Measurements from ENCODE around the gene SAFB2. TPM values are rescaled to one million over a fixed set of nuclear protein-coding genes. Genes with fewer than 3 reads are reported as not detected.

The SAFB2 gene
- total and polyA plus RNA-seq, 2 of the 13 experiments (the other 11 are each of a cell fraction or from before 2014, with no cell fraction given) = 11.2 to 31.5 TPM

DNA sequence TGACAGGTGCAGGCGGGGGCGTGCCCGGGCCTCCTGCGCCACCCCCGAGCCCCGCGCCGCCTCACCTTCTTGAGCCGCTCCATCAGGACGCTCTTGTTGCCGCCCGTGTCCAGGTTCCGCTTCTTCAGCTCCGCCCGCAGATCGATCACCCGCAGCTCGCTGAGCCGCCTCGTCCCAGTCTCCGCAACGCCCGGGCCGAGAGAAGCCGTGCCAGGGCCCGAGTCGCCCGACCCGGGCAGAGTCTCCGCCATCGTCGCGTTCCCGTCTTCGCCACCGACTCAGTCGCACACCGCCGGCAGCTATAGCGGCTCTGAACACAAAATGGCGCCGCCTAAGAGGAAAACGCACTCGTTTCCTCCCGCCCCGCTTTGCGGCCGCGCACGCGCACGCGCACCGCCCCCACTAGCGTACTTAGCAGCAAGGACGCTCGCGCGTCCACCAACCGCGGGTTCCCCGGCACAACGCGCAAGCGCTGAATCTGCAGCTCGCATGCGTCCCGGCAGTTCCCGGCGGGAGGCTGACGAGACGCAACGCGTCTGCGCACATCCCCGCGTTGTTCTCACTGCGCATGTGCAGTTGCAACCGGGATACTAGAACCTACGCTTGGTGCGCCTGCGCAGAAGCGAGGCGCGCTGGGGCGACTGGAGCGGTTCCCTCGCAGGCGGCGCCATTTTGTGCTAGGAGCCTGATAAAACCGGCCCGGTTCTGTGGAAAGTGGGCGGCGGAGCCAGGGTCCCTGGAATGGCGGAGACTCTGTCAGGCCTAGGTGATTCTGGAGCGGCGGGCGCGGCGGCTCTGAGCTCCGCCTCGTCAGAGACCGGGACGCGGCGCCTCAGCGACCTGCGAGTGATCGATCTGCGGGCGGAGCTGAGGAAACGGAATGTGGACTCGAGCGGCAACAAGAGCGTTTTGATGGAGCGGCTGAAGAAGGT lies at the start of gene SAFB2, which contains the start of gene SAFB (continued):
- TF ChIP-seq, protein P1, sequence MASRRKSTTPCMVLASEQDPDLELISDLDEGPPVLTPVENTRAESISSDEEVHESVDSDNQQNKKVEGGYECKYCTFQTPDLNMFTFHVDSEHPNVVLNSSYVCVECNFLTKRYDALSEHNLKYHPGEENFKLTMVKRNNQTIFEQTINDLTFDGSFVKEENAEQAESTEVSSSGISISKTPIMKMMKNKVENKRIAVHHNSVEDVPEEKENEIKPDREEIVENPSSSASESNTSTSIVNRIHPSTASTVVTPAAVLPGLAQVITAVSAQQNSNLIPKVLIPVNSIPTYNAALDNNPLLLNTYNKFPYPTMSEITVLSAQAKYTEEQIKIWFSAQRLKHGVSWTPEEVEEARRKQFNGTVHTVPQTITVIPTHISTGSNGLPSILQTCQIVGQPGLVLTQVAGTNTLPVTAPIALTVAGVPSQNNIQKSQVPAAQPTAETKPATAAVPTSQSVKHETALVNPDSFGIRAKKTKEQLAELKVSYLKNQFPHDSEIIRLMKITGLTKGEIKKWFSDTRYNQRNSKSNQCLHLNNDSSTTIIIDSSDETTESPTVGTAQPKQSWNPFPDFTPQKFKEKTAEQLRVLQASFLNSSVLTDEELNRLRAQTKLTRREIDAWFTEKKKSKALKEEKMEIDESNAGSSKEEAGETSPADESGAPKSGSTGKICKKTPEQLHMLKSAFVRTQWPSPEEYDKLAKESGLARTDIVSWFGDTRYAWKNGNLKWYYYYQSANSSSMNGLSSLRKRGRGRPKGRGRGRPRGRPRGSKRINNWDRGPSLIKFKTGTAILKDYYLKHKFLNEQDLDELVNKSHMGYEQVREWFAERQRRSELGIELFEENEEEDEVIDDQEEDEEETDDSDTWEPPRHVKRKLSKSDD (CRISPR knock-in tag; IDR thresholded peaks at IDR 0.05; ENCODE audit: low read depth) = no peak; the same call in 1 of the 2 replicates
- no peak for TF ChIP-seq RBM22 (optimal IDR thresholded peaks at IDR 0.05; ENCODE audit: low read length)
- TF ChIP-seq, protein P2, sequence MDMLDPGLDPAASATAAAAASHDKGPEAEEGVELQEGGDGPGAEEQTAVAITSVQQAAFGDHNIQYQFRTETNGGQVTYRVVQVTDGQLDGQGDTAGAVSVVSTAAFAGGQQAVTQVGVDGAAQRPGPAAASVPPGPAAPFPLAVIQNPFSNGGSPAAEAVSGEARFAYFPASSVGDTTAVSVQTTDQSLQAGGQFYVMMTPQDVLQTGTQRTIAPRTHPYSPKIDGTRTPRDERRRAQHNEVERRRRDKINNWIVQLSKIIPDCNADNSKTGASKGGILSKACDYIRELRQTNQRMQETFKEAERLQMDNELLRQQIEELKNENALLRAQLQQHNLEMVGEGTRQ (IDR thresholded peaks at IDR 0.05; ENCODE audit: low read depth, low read length) = no peak
- TF ChIP-seq, protein P2 (CRISPR knock-in tag; IDR thresholded peaks at IDR 0.05; ENCODE audit: borderline replicate concordance) = no peak; the same call in 1 of the 2 replicates
- peak; percentile 11; the same call in 1 of the 2 replicates for TF ChIP-seq POGZ (CRISPR knock-in tag; IDR thresholded peaks at IDR 0.05)
- peak; percentile 87; the same call in 1 of the 2 replicates for TF ChIP-seq ZNF879 (CRISPR knock-in tag; IDR thresholded peaks at IDR 0.05)
- peak; percentile 58; the same call in 1 of the 2 replicates for TF ChIP-seq HDAC2 (CRISPR knock-in tag; IDR thresholded peaks at IDR 0.05)
- TF ChIP-seq, protein P3, sequence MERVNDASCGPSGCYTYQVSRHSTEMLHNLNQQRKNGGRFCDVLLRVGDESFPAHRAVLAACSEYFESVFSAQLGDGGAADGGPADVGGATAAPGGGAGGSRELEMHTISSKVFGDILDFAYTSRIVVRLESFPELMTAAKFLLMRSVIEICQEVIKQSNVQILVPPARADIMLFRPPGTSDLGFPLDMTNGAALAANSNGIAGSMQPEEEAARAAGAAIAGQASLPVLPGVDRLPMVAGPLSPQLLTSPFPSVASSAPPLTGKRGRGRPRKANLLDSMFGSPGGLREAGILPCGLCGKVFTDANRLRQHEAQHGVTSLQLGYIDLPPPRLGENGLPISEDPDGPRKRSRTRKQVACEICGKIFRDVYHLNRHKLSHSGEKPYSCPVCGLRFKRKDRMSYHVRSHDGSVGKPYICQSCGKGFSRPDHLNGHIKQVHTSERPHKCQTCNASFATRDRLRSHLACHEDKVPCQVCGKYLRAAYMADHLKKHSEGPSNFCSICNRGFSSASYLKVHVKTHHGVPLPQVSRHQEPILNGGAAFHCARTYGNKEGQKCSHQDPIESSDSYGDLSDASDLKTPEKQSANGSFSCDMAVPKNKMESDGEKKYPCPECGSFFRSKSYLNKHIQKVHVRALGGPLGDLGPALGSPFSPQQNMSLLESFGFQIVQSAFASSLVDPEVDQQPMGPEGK (CRISPR knock-in tag; IDR thresholded peaks at IDR 0.05) = peak; percentile 26; the same call in 1 of the 2 replicates
- no peak for TF ChIP-seq U2AF1 (optimal IDR thresholded peaks at IDR 0.05; ENCODE audit: low read depth, low read length)
- TF ChIP-seq, protein P4, sequence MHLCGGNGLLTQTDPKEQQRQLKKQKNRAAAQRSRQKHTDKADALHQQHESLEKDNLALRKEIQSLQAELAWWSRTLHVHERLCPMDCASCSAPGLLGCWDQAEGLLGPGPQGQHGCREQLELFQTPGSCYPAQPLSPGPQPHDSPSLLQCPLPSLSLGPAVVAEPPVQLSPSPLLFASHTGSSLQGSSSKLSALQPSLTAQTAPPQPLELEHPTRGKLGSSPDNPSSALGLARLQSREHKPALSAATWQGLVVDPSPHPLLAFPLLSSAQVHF (CRISPR knock-in tag; IDR thresholded peaks at IDR 0.05) = no peak
- TF ChIP-seq, protein P5, sequence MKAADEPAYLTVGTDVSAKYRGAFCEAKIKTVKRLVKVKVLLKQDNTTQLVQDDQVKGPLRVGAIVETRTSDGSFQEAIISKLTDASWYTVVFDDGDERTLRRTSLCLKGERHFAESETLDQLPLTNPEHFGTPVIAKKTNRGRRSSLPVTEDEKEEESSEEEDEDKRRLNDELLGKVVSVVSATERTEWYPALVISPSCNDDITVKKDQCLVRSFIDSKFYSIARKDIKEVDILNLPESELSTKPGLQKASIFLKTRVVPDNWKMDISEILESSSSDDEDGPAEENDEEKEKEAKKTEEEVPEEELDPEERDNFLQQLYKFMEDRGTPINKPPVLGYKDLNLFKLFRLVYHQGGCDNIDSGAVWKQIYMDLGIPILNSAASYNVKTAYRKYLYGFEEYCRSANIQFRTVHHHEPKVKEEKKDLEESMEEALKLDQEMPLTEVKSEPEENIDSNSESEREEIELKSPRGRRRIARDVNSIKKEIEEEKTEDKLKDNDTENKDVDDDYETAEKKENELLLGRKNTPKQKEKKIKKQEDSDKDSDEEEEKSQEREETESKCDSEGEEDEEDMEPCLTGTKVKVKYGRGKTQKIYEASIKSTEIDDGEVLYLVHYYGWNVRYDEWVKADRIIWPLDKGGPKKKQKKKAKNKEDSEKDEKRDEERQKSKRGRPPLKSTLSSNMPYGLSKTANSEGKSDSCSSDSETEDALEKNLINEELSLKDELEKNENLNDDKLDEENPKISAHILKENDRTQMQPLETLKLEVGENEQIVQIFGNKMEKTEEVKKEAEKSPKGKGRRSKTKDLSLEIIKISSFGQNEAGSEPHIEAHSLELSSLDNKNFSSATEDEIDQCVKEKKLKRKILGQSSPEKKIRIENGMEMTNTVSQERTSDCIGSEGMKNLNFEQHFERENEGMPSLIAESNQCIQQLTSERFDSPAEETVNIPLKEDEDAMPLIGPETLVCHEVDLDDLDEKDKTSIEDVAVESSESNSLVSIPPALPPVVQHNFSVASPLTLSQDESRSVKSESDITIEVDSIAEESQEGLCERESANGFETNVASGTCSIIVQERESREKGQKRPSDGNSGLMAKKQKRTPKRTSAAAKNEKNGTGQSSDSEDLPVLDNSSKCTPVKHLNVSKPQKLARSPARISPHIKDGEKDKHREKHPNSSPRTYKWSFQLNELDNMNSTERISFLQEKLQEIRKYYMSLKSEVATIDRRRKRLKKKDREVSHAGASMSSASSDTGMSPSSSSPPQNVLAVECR (CRISPR knock-in tag; IDR thresholded peaks at IDR 0.05; ENCODE audit: borderline replicate concordance) = peak; percentile 94
- TF ChIP-seq, protein P6, sequence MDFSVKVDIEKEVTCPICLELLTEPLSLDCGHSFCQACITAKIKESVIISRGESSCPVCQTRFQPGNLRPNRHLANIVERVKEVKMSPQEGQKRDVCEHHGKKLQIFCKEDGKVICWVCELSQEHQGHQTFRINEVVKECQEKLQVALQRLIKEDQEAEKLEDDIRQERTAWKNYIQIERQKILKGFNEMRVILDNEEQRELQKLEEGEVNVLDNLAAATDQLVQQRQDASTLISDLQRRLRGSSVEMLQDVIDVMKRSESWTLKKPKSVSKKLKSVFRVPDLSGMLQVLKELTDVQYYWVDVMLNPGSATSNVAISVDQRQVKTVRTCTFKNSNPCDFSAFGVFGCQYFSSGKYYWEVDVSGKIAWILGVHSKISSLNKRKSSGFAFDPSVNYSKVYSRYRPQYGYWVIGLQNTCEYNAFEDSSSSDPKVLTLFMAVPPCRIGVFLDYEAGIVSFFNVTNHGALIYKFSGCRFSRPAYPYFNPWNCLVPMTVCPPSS (IDR thresholded peaks at IDR 0.05) = no peak
- peak; percentile 45; the same call in 1 of the 2 replicates for TF ChIP-seq MIXL1 (CRISPR knock-in tag; IDR thresholded peaks at IDR 0.05)
- TF ChIP-seq PAX8 (CRISPR knock-in tag; IDR thresholded peaks at IDR 0.05; ENCODE audit: borderline replicate concordance) = peak; percentile 79; the same call in 1 of the 2 replicates
